Heart right ventricle (tissue), 16 donors: ENCODE results near the gene VWA5B1. TPM values are rescaled to one million over a fixed set of nuclear protein-coding genes. Genes with fewer than 3 reads are reported as not detected.

Source experiments
- ATAC-seq, 8 donors: fragments of 200-7000 bp; cut with Tn5 transposase; one replicate each; pipeline ENCODE4 v1.9.1; 2020; ENCODE audit warnings: mild to moderate bottlenecking in 8 of 8, moderate library complexity in 8 of 8, moderate number of reproducible peaks in 1 of 8
- DNase-seq, 2 donors: peaks; one replicate each; pipeline ENCODE4 v3.0.0-alpha.2; 2020
- H3K27ac ChIP-seq, 10 donors: fragments of 200-600 bp; sonication (generic) in 2 of 10; one replicate each; pipeline versions ENCODE4 v1.5.0 to v1.8.0; 2020 to 2022; ENCODE audit warnings: mild to moderate bottlenecking in 3 of 10
- H3K27me3 ChIP-seq, 7 donors: fragments of 200-600 bp; one replicate each; pipeline ENCODE4 v1.8.0; 2021 to 2022; ENCODE audit warnings: mild to moderate bottlenecking in 2 of 7
- H3K36me3 ChIP-seq, 9 donors: fragments of 200-600 bp; sonication (generic) in 1 of 9; one replicate each; pipeline versions ENCODE4 v1.5.0 to v1.8.0; 2020 to 2022; ENCODE audit warnings: mild to moderate bottlenecking in 2 of 9
- H3K4me1 ChIP-seq, 9 donors: fragments of 200-600 bp; sonication (generic) in 1 of 9; one replicate each; pipeline versions ENCODE4 v1.5.0 to v1.8.0; 2020 to 2022; ENCODE audit warnings: mild to moderate bottlenecking in 4 of 9
- H3K4me3 ChIP-seq, 10 donors: fragments of 200-600 bp; sonication (generic) in 2 of 10; one replicate each; pipeline versions ENCODE4 v1.5.0 to v1.8.0; 2020 to 2022; ENCODE audit warnings: mild to moderate bottlenecking in 7 of 10, moderate library complexity in 2 of 10
- H3K9me3 ChIP-seq, 11 donors: fragments of 200-600 bp in 10 of 11; sonication (generic) in 2 of 11; one replicate each; pipeline versions ENCODE4 v1.5.0 to v1.8.0; 2013 to 2022; ENCODE audit warnings: mild to moderate bottlenecking in 2 of 11, control low read depth in 1 of 11, moderate library complexity in 1 of 11
- CTCF ChIP-seq, 9 donors: fragments of 200-600 bp; sonication (generic) in 2 of 9; IDR thresholded peaks; one replicate each; pipeline versions ENCODE4 v1.5.0 to v1.8.0; 2021 to 2022; ENCODE audit warnings: antibody characterized with exemption in 9 of 9, mild to moderate bottlenecking in 5 of 9, moderate library complexity in 1 of 9
- WGBS, 2 donors: extraction: QIAGEN DNeasy Blood & Tissue Kit; methylation state at CpG; one replicate each; pipeline ENCODE4 v1.1.7; 2013; ENCODE audit warnings: inconsistent platforms in 1 of 2; 5-methylcytosine and 5-hydroxymethylcytosine counted together
- intact Hi-C, 10 donors: fragments of 100-400 bp; cut with DNase I; formaldehyde crosslinking; loops; one replicate each; pipeline versions ENCODE4 v1.11.1 to v1.14.2; 2022
- polyA plus RNA-seq, 2 donors: library from polyadenylated mRNA; stranded (reverse); fragments of 200-250 nt; gene quantifications; one replicate each; pipeline ENCODE4 v1.2.3, GENCODE V29; 2013
- total RNA-seq, 10 donors: library from RNA; stranded (reverse); fragmentation: NEBNext Ultra II Directional in 3 of 10; extraction: Animal tissue kit (Norgen Biotek cat#: 25700) in 3 of 10; gene quantifications; one replicate each; pipeline versions ENCODE4 v1.2.1 to v1.2.4, GENCODE V29; 2021 to 2023
- donor health status: Arrhythmogenic right ventricular cardiomyopathy.
- donor health status: ischemic (EF 13 %, LVEDD 7.1; RV severe dilation, severe dysfunction).
- donor health status: healthy with polysubstance abuse.
- donor health status: DM: no; HTN: yes; CAD: no.
- donor health status: DM: no; HTN: no; CAD: no.
- donor health status: ischemic (EF 25% LVEDD 6.9; RV normal size, moderate dysfunction).
- donor health status: ischemic (EF 25% LVEDD 5.7; RV mildly dilated, moderate dysfunction).
- donor health status: healthy.
- donor health status: DM: yes; HTN: yes; CAD: no.
- donor health status: Ischemic cardiomyopathy.
- donor health status: ischemic (EF 35%, LVEDD 5.7; RV mildly dilated, moderate dysfunction).
- donor health status: nonischemic (EF 11% LVEDD 7.7; RV severe dilation, severe dysfunction).
- donor health status: DM: yes; HTN: yes; CAD: no.
- donor health status: PGD.
- donor health status: ischemic (EF 29% LVEDD 5.4; RV normal size, mild dysfunction).
- donor health status: nonischemic (EF 23%, LVEDD 6.1; RV moderate dilation, normal function).

The VWA5B1 gene
- total and polyA plus RNA-seq, 12 donors = 0.03 to 1.2 (median 0.18) TPM; not detected in 9

GRCh38 chr1:20373764-20374163 lies 83.1 kb downstream of the VWA5B1 start:
- no peak for ATAC-seq
- Histone ChIP-seq H3K36me3 (no peaks in the 10 kb centered on the region), H3K9me3 (no peaks in the 10 kb centered on the region), H3K27me3 (peaks cover 0 to 82% (median 39%) of the 10 kb centered on the region in 7 donors), H3K4me3 (no peak overlapping the region), H3K27ac (no peak overlapping the region), H3K4me1 (no peaks in the 10 kb centered on the region)
- DNase-seq = no peak
- TF ChIP-seq CTCF (IDR thresholded peaks at IDR 0.05) = no peak
- intact Hi-C loops = loop anchor here in 1 of 10 donors (5.0 kb wide), 1 partner anchor 161 kb away; no protein-coding TSS in a partner anchor
- WGBS, 2 donors = 68 to 73% methylated on average over 2 of the region's 2 CpGs

GRCh38 chr1:20375563-20375962 lies 84.9 kb downstream of the VWA5B1 start:
- H3K36me3 ChIP-seq = no peaks in the 10 kb centered on the region
- no peak overlapping the region for H3K4me3 ChIP-seq
- peaks cover 0 to 4% (median 0%) of the 10 kb centered on the region in 9 donors for H3K4me1 ChIP-seq
- no peak overlapping the region for H3K27ac ChIP-seq
- no peaks in the 10 kb centered on the region for H3K9me3 ChIP-seq
- peaks cover 0 to 90% (median 33%) of the 10 kb centered on the region in 7 donors for H3K27me3 ChIP-seq
- intact Hi-C loops = loop anchor here in 2 of 10 donors (5.0 kb wide), 1 partner anchor 117 kb away; no protein-coding TSS in a partner anchor
- WGBS, 2 donors = 69 to 71% methylated on average over 8 of the region's 8 CpGs
- no peak for DNase-seq
- no peak for TF ChIP-seq CTCF (IDR thresholded peaks at IDR 0.05)
- ATAC-seq = no peak

- no peak for ATAC-seq
- no peaks in the 10 kb centered on the region for H3K9me3 ChIP-seq
- DNase-seq = no peak
- intact Hi-C loops = loop anchor here in 4 of 10 donors (1.0 to 5.0 kb wide), 3 partner anchors 116 to 117 kb away; no protein-coding TSS in a partner anchor
- H3K27me3 ChIP-seq = peaks cover 0 to 90% (median 35%) of the 10 kb centered on the region in 7 donors
- H3K36me3 ChIP-seq = no peaks in the 10 kb centered on the region
- peaks cover 0 to 5% (median 0%) of the 10 kb centered on the region in 9 donors for H3K4me1 ChIP-seq
- no peak overlapping the region for H3K27ac ChIP-seq
- no peak for TF ChIP-seq CTCF (IDR thresholded peaks at IDR 0.05)
- WGBS, 2 donors = 70 to 79% methylated on average over 4 of the region's 4 CpGs
- no peak overlapping the region for H3K4me3 ChIP-seq
Measured at GRCh38 chr1:20376171-20376570, 85.5 kb downstream of the VWA5B1 start.

- DNase-seq = peak; percentile 16 to 53
- intact Hi-C loops = loop anchor here in 4 of 10 donors (1.0 to 5.0 kb wide), 3 partner anchors 115 to 116 kb away; no protein-coding TSS in a partner anchor
- H3K36me3 ChIP-seq = no peaks in the 10 kb centered on the region
- no peak overlapping the region for H3K4me3 ChIP-seq
- peaks cover 0 to 5% (median 0%) of the 10 kb centered on the region in 9 donors for H3K4me1 ChIP-seq
- peak in 3 of 8 donors; percentile 44 to 64 (median 62) for ATAC-seq
- H3K27ac ChIP-seq = no peak overlapping the region
- peaks cover 0 to 85% (median 27%) of the 10 kb centered on the region in 7 donors for H3K27me3 ChIP-seq
- WGBS, 2 donors = 16 to 19% methylated on average over 8 of the region's 8 CpGs
- no peaks in the 10 kb centered on the region for H3K9me3 ChIP-seq
- TF ChIP-seq CTCF (IDR thresholded peaks at IDR 0.05) = peak; percentile 26 to 84 (median 74)
Measured at GRCh38 chr1:20376880-20377494, 86.3 kb downstream of the VWA5B1 start.
